ENCODE results near the gene NPTX1. TPM values are rescaled to one million over a fixed set of nuclear protein-coding genes. Genes with fewer than 3 reads are reported as not detected.

The NPTX1 gene
- total RNA-seq, 6 donors from 2014 or later, result 0.39 to 11.5 (median 2.5) TPM

DNA sequence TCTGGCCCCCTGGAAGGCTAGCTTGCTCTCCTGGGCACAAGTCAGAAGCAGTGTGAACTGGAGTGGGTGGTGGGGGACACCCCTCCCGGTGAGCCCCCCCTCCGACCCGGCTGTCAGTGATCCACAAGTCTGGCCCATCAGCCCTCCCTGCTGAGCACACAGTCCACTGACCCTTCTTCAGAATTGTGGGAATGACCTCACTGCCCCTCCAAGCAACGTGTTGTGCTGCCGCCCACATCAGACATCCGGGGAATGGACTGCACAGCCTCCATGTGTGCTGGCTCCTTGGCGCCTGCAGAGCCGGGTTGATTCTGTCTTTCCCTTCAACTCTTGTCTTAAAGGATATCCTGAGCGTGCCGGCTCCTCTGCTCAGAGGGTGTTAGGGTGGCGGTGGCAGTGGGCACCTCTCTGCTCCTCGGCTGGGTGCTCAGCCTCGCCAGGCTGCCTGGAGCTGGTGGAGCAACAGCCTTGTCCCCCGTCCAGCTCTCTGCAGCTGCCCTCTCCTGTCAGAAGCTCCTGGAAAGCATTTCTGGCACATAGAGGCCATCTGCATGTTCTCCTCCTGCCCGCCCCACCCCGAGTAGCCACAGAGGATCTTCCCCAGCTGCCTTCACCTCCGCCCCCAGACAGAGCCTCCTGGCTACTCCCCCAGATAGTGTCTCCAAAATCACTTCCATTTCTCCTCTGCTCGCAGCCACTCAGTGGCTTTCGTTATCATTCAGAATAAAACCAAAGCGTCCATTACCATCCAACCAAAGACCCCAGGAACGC is 19.8 kb downstream of the NPTX1 start:
- Histone ChIP-seq H3K4me1 (peaks cover 7 to 27% (median 16%) of the 10 kb centered on the region in 4 donors), H3K9me3 (no peaks in the 10 kb centered on the region), H3K27ac (peak overlapping the region in 1 of 4 donors; percentile 25), H3K36me3 (no peaks in the 10 kb centered on the region), H3K27me3 (no peaks in the 10 kb centered on the region), H3K4me3 (no peak overlapping the region)
- 66 to 67% methylated on average over 19 to 21 of the region's 21 CpGs for whole genome bisulfite sequencing, 2 donors
- TF ChIP-seq POLR2AphosphoS5 (IDR thresholded peaks at IDR 0.05), result no peak
- TF ChIP-seq EP300 (IDR thresholded peaks at IDR 0.05), result no peak
- no peak for ATAC-seq (ENCODE audit: low FRiP score in 2 of 2)
- peak in 1 of 2 donors; percentile 53 for DNase-seq

DNA sequence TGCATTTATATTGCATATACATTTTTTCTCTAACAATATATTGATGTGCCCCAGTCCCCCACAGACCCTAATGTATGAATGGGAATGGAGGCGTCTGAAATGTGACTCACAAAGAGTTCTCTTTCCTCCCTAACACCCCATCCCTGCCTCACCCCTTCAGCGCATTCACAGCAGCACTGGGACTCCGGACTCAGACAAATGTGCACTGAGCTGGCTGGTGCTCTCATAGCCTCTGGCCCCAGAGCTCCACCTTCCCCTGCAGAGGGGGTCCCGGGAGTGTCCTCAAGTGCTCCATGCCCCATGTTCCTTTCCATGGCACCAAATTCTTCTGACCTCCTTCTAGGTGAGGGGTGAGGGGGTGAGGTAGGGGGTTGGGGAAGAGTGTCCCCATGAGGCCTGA is 20.6 kb downstream of the NPTX1 start:
- peak overlapping the region in 3 of 4 donors; percentile 94 to 99 (median 95) for H3K27ac ChIP-seq
- TF ChIP-seq EP300 (IDR thresholded peaks at IDR 0.05), result no peak
- no peak for TF ChIP-seq POLR2AphosphoS5 (IDR thresholded peaks at IDR 0.05)
- TF ChIP-seq POLR2A (IDR thresholded peaks at IDR 0.05), result no peak
- TF ChIP-seq, protein P1, sequence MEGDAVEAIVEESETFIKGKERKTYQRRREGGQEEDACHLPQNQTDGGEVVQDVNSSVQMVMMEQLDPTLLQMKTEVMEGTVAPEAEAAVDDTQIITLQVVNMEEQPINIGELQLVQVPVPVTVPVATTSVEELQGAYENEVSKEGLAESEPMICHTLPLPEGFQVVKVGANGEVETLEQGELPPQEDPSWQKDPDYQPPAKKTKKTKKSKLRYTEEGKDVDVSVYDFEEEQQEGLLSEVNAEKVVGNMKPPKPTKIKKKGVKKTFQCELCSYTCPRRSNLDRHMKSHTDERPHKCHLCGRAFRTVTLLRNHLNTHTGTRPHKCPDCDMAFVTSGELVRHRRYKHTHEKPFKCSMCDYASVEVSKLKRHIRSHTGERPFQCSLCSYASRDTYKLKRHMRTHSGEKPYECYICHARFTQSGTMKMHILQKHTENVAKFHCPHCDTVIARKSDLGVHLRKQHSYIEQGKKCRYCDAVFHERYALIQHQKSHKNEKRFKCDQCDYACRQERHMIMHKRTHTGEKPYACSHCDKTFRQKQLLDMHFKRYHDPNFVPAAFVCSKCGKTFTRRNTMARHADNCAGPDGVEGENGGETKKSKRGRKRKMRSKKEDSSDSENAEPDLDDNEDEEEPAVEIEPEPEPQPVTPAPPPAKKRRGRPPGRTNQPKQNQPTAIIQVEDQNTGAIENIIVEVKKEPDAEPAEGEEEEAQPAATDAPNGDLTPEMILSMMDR (IDR thresholded peaks at IDR 0.05), result no peak
- no peaks in the 10 kb centered on the region for H3K27me3 ChIP-seq
- no peaks in the 10 kb centered on the region for H3K9me3 ChIP-seq
- H3K36me3 ChIP-seq, result no peaks in the 10 kb centered on the region
- peaks cover 8 to 32% (median 16%) of the 10 kb centered on the region in 4 donors for H3K4me1 ChIP-seq
- H3K4me3 ChIP-seq, result peak overlapping the region in 1 of 4 donors; percentile 62
- 67 to 76% methylated on average over 4 of the region's 4 CpGs for whole genome bisulfite sequencing, 2 donors
- DNase-seq (no peak), ATAC-seq (ENCODE audit: low FRiP score in 2 of 2) (no peak)

DNA sequence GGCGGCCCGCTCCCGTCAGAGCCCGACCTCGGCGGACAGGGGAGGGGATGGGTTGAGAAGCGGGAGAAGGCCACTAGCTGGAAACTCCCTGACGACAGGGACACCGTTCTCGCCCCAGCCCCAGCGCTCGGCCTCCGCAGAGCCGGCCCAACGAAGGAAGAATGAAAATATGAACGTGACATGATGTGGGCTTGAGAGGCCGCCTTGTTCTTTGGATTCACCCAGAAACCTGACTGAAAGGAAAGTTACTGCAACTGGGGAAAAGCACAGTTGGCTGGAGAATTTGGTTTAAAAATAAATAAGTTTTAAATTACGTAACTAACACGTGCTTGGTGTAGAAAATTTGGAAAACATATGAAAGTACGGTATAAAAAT is 21.1 kb downstream of the NPTX1 start:
- H3K9me3 ChIP-seq, result no peaks in the 10 kb centered on the region
- no peak for TF ChIP-seq POLR2A (IDR thresholded peaks at IDR 0.05)
- TF ChIP-seq POLR2AphosphoS5 (IDR thresholded peaks at IDR 0.05), result no peak
- no peak for TF ChIP-seq EP300 (IDR thresholded peaks at IDR 0.05)
- TF ChIP-seq, protein P1 (IDR thresholded peaks at IDR 0.05), result no peak
- 7% methylated on average over 18 to 20 of the region's 20 CpGs for WGBS, 2 donors
- DNase-seq (peak in 1 of 2 donors; percentile 46), ATAC-seq (ENCODE audit: low FRiP score in 2 of 2) (peak; percentile 67 to 71)
- peak overlapping the region; percentile 62 to 90 (median 73) for H3K4me3 ChIP-seq
- H3K4me1 ChIP-seq, result peaks cover 12 to 36% (median 19%) of the 10 kb centered on the region in 4 donors
- H3K36me3 ChIP-seq, result no peaks in the 10 kb centered on the region
- no peaks in the 10 kb centered on the region for H3K27me3 ChIP-seq
- peak overlapping the region; percentile 94 to 99 (median 96) for H3K27ac ChIP-seq

DNA sequence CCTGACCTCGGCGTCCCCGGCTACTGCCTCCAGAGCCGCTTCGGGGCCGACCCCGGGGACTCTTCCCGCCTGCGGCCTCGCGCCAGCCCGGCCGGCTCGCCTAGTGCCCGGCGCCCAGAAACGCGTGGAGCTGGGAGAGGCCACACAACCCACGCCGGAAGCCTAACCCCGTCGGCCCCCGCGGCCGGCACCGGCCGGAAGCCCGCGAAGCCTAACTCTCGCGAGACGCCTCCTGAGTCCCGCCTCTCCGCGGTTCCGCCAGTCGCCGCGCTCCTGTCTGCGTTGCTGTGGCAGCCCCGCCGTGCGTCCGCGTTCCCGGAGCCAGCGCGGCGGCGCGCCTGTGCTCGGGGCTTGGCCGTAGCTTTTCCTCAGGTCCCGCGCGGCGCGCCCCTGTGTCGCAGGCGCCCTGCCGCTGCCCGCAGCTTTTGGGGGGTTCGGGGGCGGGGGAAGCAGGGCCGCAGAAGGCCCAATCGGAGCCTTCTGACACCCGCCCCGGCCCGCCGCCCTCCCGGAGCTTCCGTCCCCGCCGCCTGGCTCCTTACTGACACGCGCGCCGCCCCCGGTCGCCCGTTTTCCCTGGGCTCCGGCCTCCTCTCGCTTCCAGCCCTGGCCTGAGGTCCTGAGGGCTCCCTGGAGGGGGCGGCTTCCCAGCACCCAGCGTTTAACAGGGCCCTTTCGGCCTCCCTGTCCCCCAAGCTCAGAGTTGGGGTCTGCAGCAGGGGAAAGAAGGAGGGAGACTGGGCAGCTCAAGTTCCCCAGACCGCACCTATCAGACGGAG is 21.7 kb downstream of the NPTX1 start:
- peaks cover 12 to 40% (median 22%) of the 10 kb centered on the region in 4 donors for H3K4me1 ChIP-seq

More for the DNA sequence above, 21.7 kb downstream of the NPTX1 start:
- Histone ChIP-seq H3K4me3 (peak overlapping the region; percentile 62 to 90 (median 73)), H3K27me3 (no peaks in the 10 kb centered on the region), H3K9me3 (no peaks in the 10 kb centered on the region), H3K36me3 (no peaks in the 10 kb centered on the region), H3K27ac (peak overlapping the region; percentile 94 to 99 (median 96))
- 0 to 1% methylated on average over 6 to 30 of the region's 88 CpGs for WGBS, 2 donors
- DNase-seq (peak; percentile 97 to 99), ATAC-seq (ENCODE audit: low FRiP score in 2 of 2) (peak; percentile 94 to 96)
- TF ChIP-seq, protein P1 (IDR thresholded peaks at IDR 0.05), result peak in 1 of 6 experiments; percentile 30
- TF ChIP-seq POLR2A (IDR thresholded peaks at IDR 0.05), result peak in 3 of 4 donors; percentile 60 to 95 (median 90)
- TF ChIP-seq EP300 (IDR thresholded peaks at IDR 0.05), result no peak
- peak; percentile 83 to 87 for TF ChIP-seq POLR2AphosphoS5 (IDR thresholded peaks at IDR 0.05)
